AG09309 (cell line): ENCODE measurements around the gene ANAPC16.

Source experiments
- DNase-seq: peaks from one replicate; pipeline ENCODE4 v3.0.0-alpha.2; 2010; ENCODE audit warnings: low read depth
- H3K4me3 ChIP-seq: 2 replicates; pipeline ENCODE4 v1.5.1; 2011; ENCODE audit warnings: mild to moderate bottlenecking, low read depth, low read length, moderate library complexity; ENCODE audit not compliant: control insufficient read depth
- TF ChIP-seq, protein P1 (sequence below): IDR thresholded peaks from 2 replicates; pipeline ENCODE4 v1.5.1; 2011; ENCODE audit warnings: mild to moderate bottlenecking, low read depth, low read length, inconsistent platforms; ENCODE audit not compliant: insufficient read depth, control insufficient read depth; ENCODE audit errors: missing control alignments

The ANAPC16 gene

DNA sequence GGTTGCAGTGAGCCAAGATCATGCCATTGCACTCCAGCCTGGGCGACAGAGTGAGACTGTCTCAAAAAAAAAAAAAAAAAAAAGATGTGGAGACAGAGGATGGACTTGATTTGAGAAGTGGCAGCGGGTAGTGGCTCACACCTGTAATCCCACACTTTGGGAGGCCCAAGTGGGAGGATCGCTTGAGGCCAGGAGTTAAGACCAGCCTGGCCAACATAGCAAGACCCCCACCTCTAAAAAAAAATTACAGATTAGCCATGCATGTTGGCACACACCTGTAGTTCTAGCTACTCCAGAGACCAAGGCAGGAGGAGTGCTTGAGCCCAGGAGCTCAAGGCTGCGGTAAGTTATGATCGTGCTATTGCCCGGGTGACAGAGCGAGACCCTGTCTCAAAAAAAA is 24.6 kb downstream of the ANAPC16 start:
- TF ChIP-seq, protein P1, sequence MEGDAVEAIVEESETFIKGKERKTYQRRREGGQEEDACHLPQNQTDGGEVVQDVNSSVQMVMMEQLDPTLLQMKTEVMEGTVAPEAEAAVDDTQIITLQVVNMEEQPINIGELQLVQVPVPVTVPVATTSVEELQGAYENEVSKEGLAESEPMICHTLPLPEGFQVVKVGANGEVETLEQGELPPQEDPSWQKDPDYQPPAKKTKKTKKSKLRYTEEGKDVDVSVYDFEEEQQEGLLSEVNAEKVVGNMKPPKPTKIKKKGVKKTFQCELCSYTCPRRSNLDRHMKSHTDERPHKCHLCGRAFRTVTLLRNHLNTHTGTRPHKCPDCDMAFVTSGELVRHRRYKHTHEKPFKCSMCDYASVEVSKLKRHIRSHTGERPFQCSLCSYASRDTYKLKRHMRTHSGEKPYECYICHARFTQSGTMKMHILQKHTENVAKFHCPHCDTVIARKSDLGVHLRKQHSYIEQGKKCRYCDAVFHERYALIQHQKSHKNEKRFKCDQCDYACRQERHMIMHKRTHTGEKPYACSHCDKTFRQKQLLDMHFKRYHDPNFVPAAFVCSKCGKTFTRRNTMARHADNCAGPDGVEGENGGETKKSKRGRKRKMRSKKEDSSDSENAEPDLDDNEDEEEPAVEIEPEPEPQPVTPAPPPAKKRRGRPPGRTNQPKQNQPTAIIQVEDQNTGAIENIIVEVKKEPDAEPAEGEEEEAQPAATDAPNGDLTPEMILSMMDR, result no peak
- DNase-seq, result no peak

DNA sequence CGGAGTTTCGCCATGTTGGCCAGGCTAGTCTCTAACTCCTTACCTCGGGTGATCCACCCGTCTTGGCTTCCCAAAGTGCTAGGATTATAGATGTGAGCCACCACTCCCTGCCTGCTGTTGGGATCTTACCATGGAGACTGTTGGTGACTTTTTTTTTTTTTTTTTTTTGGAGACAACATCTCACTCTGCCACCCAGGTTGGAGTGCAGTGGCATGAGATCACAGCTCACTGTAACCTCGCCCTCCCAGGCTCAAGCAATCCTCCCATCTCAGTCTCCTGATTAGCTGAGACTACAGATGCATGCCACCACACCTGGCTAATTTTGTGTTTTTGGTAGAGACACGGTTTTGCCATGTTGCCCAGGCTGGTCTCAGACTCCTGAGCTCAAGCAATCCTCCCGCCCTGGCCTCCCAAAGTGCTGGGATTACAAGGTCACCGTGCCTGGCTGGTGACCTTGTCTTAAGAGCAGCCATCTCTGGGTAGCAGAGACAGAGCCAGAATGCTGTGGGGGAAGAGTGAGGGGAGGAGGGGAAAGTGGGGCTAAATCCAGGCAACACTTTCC is 26.0 kb downstream of the ANAPC16 start:
- no peak for DNase-seq
- H3K4me3 ChIP-seq, result no peak overlapping the region
- TF ChIP-seq, protein P1, result no peak

More for the DNA sequence above, 24.6 kb downstream of the ANAPC16 start:
- no peak overlapping the region for H3K4me3 ChIP-seq

DNA sequence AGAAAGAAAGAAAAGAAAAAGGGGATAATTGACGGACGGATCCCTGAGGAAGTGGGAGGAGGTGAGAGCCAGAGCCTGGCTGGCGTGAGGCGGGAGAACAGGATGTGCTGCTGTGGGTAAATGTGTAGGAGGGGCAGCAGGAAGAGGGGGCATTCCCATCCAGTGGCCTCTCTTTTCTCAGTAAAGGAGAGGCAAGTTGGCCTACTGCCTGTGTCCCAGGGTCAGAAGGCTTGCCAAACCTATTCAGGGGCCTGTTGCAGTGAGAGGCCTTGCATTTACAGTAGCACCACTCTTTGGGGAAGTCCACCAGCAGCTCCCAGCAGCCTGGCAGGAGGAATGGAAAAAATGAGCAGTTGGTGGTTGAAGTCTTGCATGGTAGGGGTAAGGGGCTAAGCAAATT is 26.9 kb downstream of the ANAPC16 start:
- DNase-seq, result no peak
- TF ChIP-seq, protein P1, result no peak
- no peak overlapping the region for H3K4me3 ChIP-seq

DNA sequence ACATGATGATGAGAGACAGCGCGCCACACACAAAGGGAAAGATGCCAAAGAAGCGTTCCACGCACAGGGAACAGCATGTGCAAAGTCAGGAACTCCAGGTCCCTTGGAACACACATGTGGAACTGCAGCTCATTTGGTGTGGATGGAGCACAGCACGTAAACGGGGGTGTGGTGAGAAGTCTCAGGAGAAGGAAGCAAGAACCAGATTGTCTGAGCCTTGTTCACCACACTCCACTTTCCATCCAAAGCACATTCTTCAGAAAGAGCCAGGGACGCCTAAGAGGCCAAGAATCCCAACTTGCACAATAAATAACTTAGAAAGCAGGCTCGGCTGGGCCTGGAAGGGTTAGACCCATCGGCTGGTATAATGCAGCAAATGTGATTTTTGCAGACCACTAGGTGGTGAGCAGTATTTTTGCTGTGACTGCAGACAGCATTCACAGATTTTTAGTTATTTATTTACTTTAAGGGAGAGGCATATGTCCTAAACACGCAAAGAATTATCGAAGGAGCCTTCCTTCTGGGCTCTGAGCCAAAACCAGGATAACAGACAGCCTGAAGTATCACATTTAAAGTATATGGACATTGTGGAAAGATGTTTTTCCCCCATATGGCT is 28.1 kb downstream of the ANAPC16 start:
- DNase-seq, result peak; percentile 87

DNA sequence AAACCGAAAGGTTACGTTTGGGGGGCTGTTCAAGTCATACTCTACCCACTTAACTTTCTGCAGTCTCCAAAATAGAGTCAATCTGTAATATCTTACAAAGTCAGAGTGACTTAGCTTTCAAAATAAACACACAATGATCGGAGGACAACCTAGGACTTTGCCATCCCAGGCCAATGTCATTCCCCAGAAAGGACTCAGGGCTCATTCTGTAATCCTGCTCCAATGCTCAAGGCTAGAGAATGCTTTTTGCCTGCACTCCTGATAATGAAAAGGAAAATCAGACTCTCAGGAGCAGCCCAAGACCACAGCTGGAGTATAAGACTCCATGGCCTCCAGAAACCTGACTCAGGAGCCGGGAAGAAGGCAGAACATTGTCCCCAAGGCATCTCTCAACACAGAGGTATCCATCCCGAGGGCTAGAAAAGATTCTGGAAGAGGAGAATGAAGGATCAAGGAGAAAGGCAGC is 28.8 kb downstream of the ANAPC16 start:
- TF ChIP-seq, protein P1, result no peak
- no peak for DNase-seq
- H3K4me3 ChIP-seq, result no peak overlapping the region

More for the DNA sequence above, 28.1 kb downstream of the ANAPC16 start:
- H3K4me3 ChIP-seq, result no peak overlapping the region
- TF ChIP-seq, protein P1, result peak; percentile 52

DNA sequence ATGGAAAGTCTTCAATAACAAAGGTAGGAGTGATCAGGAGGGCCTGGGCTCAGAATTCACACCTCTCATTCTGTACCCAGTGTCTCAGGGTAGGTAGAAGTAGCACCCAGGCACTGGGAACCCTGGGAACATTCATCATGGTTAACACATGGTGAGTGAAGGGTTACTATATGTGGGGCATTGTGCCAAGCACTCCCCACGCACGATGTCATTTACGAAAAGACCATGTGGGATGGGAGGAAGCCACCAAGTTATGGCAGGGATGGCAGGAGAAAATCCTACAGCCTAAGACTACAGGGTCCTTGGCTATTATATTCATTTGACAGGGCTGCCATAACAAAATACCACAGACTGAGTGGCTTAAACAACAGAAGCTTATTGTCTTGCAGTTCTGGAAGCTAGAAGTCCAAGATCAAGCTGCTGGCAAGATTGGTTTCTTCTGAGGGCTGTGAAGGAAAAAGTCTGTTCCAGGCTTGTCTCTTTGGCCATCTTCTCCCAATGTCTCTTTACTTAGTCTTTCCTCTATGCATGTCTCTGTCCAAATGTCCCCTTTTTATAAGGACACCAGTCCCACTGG is 30.2 kb downstream of the ANAPC16 start:
- TF ChIP-seq, protein P1, result no peak
- no peak overlapping the region for H3K4me3 ChIP-seq
- DNase-seq, result no peak
